Activated CD8-positive, alpha-beta memory T cell treated with anti-CD3 and anti-CD28 coated beads for 1 hour (primary cell): Measurements from ENCODE around the gene RASGEF1C.
"Not testable (repeated sequence)": the region's sequence is repeated elsewhere in the genome, so short reads cannot be mapped to it uniquely, and the experiment has no call there.

Source experiments
- DNase-seq, 2 donors: peaks; one replicate each; pipeline ENCODE4 v3.0.0-alpha.2; 2020; ENCODE audit warnings: low read depth in 1 of 2; ENCODE audit errors: extremely low read depth in 1 of 2

The RASGEF1C gene

DNA sequence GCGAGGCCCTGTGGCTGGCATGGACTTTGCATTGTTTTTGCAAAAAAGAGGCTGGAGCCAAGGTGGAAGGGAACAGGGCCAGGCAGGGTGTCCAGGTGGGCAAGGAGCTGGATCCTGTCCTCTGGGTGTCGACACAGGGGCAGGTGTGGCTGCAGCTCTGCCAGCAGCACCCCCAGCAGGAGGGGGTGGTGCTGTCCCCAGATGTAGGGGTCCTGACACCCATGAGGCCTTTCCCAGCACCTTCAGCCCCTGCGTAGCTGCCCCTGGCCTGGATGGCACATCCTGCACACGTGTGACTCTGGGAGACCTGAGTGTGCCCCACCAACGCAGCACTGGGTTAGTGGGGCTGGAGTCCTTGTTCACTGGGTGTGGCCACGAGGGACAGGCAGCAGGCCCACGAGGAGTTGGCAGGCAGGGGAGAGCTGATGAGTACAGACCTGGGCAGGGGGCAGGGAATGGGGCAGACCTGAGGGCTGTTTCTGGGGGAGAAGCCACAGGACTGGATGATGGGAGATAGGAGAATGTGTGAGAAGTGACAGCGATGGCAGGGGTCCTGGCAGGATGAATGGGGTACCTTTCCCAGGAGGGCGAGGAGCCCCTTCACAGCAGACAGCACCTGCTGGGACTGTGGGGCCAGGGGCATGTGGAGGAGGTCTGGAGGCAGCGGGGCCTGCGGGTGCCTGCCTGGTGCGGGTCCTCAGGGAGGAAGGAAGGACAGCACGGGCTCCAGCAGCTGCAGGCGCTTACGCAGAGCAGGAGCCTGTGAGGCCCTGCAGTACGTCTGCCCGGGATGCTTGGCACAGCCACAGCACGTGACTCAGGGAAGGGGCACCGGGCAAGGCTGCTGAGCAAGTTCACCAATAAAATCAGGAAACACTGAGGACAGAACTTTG lies 3.6 kb upstream of the RASGEF1C start:
- no peak for DNase-seq

GRCh38 chr5:180211761-180212035 lies 2.7 kb upstream of the RASGEF1C start:
- DNase-seq: no peak

DNA sequence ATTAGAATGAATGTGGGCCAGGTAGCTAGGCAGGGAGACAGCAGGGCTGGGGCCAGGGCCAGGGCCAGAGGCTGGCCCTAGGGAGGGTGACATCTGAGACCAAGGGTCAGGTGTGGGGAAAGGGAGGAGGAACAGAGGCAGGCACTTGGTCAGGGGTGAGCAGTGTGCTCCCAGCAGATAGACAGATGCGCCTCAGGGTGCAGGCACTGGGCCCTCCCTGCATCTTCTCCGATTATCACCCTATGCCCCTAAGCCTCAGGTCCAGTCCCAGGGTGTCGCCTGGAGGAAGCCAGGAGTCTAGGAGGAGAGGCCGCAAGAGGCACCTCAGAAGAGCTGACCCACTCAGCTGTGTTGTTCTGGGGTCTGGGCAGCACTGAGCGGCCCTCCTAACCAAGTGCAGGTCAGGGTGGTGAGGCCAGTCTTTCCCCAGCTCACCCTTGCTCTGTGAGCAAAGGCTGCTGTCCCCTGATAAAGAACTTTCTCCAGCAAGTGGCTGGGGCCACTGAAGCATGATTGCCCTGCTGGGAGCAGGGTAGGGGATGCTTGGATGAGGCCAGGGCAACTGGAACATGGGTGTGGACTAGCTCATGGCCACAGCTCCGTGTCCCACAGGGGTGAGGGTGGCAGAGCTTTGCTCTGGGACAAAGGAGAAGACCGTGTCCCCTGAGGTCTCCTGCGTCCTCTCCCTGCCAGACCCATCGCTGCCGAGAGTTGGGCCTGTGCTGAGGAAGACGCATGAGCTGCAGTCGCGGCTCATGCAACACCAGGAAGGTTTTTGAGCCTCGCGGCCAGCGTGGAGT lies 2.1 kb upstream of the RASGEF1C start:
- DNase-seq: no peak

- not testable (repeated sequence) for DNase-seq
Observed at GRCh38 chr5:180210077-180210476, 1.1 kb upstream of the RASGEF1C start.

DNA sequence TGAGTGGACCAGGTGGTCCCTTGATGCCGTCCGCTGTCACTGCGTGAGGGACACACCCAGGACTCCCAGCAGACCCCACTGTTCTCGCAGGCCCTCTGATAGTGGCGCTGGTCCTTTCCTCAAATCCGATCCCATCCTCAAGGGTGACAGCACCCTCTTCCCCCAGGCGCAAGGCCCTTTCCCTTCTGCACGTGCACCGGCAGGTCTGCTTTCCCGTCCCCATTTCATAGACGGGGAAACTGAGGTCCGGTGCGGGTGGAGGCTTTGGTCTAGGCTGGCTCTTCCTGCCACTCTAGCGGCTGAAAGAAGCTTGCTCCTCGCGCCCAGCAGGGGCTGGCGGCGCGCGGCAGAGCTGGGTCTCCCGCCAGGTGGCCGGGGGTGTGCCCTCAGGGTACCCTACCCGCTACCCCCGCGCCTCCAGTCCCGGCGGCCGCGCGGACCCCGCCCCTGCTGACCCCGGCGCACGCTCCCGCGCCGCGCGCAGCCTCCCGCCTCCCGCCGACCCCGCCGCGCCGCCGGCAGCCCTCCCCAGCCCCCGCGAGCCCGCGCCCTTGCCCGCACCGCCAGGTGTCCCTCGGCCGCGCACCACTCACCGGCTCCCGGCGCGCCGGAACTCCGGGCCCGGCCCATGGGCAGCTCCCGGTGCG lies 453 bp downstream of the RASGEF1C start:
- DNase-seq: no peak

GRCh38 chr5:180208038-180208434 lies 975 bp downstream of the RASGEF1C start:
- DNase-seq: no peak

DNA sequence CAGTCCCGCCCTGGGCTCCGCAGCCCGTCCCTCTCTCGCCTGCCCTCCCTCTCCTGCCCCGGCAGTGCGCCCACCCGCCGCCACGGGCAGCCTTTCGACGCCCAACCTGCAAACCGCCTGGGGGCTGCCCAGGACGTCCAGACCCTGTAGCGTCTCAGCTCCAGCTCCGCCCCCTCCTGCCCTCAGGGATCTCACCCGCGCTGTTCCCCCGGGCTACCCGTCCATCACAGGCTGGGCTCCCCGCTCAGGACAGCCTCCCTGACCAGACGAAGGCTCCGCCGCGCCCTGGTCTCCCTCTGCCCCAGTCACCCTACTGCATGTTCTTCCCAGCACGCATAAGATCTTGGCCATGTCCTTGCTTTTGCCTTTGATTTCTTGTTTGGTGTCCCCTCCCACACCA lies 1.4 kb downstream of the RASGEF1C start:
- DNase-seq: no peak

- DNase-seq: no peak
Observed at GRCh38 chr5:180206993-180207392, 2.0 kb downstream of the RASGEF1C start.

DNA sequence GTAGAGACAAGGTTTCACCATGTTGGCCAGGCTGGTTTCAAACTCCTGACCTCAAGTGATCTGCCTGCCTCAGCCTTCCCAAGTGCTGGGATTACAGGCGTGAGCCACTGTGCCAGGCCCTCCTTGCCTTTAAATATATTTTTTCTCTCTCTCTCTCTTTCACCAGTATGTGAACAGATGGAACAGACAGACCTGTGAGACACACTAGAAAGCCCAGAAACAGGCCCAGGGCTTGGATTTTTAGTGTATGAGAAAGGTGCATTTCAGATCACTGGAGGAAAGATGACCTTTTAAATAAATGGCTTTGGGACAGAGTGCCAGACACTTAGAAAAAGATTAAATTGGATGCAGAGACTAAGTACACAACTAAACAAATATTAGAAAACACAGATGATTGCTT lies 3.1 kb downstream of the RASGEF1C start:
- DNase-seq: no peak

DNA sequence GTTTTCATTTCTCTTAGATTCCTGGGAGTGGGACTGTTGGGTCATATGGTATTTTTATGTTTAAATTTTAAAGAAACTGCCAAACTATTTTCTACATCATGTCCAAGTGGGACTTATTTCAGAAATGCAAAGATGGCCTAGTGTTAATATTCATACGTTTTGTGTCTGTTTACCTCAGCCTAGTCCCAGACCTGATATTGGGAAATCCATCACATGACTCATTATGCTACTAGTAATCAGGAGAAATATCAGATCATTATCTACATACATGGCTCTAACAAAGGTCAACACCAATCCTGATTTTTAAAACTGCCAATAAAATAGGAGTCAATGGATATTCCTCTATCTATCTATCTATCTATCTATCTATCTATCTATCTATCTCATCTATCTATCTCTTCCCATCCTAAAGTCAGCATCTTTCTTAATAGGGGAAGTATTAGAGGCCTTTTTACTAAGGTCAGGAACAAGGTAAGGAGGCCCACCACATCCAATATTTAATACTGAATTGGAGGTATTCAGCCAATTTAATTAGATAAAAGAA lies 4.7 kb downstream of the RASGEF1C start:
- no peak for DNase-seq

DNA sequence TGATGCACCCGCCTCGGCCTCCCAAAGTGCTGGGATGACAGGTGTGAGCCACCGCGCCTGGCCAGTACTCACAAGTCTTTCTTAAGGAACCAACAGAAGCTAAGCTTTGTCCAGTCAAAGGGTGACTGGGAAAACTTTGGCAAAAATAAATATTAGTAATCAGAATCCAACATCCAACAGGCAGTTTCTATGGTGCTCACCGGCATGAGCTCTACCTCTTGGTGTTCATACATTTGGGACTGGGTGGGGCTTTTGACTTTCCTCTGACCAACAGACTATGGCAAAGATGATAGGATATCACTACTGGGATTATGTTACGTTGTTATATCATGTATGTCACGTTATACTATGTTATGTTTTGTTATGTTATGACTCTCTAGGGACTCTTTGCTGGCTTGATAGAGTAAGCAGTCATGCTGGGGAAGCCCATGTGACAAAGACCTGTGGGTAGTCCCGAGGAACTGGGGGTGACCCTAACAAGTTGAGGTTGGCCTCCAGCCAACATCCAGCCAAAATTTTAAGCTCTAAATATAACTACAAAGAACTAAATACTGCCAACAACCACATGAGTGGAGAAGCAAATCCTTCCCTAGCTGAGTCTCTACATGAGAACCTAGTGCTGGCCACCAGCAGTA lies 6.0 kb downstream of the RASGEF1C start:
- no peak for DNase-seq

DNA sequence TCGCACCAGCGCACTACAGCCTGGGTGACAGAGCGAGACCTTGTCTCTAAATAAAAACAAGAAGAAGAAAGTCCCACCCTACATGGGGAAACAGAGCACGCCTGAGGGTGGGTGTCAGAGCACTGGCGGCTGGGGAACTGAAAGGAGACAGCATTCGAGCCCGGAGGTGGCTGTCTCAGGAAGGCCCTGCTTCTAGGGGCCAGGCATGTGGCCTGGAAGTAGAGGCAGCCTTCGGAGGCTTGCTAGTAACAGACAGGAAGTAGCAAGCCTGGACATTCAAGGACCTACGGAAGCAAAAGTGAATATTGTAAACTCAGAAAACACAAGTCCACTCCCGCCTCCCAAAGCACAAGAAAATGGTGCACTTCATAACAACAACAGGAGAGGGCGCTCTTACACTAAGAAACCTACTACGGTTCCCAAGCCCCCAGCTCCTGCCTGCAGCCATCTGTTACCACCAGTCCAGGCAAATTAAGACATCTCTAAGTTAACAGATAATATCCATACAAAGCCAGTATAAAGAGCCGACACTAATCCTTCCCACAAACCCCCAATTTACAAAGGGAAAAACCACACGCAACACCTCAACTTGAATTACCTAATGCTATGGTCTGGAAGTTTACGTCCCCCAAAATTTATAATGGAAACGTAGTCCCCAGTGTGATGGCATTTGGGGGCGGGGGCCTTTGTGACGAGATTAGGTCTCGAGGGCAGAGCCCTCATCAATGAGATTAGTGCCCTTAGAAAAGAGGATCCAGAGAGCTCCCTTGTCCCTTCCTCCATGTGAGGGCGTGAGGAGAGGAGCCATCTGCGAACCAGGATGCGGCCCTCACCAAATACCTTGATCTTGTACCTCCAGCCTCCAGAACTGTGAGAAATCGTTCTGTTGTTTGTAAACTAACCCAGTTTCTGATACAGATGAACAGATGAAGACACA lies 7.7 kb downstream of the RASGEF1C start:
- DNase-seq: no peak

DNA sequence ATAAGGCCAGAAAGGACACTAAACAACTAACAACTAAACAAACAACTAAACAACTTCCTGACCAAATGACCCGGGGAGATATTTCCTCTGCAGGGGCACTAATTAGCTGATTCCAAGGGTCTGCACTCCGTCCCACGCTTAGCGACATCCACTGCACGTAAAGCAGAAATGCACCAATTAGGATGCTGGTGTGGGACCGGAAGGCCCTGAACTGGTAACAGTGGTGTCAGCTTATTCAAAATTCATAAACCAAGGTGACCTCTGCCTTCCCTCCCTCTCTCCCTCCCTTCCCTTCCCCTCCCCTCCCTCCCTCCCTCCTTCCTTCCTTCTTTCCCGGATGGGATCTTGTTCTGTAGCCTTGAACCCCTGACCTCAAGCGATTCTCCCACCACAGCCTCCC lies 9.6 kb downstream of the RASGEF1C start:
- DNase-seq: no peak

DNA sequence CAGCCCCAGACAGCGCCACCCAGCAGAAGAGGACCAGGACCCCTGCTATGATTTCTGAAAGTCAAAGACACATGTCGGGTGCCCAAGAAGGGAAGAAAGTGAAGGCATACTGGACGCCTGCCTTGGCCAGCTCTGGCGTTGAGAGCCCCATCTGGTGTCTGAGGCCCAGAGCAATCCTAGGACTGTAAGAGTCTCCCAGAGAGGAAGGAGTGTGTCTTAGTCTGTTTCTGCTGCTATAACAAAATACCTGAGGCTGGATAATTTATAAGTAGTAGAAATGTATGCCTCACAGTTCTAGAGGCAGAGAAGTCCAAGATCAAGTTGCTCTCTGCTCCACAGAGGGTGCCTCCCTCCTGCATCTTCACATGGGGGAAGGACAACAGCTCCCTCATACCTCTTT lies 10.8 kb downstream of the RASGEF1C start:
- no peak for DNase-seq

DNA sequence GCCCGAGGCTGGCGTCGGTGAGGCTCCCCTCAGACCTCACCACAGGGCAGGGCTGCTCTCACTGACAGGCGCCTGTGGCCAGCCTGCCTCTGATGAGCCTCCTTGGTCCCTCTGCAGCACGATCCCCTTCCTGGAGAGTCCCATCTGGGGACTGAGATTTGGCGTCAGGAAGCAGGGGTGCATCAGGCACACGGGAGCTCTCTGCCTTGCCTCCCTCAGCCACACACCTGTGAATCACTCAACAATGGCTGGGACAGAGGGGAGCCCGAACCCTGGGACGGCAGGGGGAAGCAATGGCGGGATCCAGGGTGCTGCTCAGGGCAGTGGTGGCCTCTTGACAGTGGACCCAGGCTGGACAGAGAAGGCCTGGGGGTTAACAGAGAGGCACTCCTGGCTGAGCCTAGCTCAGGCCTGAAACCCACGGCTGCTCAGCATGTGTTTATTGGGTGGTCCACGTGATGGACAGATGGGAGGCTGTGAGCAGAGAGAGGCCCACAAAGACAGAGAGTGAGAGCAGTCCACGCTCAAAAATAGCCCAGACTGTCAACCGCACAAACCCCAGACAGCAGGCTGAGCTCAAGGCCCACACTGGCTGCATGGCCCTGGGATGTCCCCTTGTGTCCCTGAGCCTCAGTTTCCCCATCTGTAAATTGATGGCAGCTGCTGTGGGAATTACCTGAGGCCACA lies 11.9 kb downstream of the RASGEF1C start:
- no peak for DNase-seq

GRCh38 chr5:180194410-180195345 lies 14.3 kb downstream of the RASGEF1C start:
- no peak for DNase-seq

- DNase-seq: no peak
Observed at GRCh38 chr5:180193749-180194375, 15.1 kb downstream of the RASGEF1C start.

DNA sequence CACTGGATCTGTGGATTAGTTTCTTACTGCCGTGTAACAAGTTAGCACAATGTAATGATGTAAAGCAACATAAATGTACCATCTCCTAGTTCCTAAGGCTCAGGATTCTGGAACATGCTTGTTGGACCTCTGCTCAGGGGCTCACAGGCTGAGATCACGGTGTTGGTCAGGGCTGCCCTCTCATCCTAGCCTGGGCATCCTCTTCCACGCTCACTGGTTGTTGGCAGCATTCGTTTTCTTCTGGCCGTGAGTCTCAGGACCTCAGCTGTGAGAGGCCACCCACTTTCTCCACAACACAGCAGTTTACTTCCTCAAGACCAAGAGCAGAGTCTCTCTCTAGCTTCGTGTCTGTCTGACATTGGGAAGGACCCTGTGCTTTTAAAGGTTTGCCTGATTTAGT lies 17.3 kb downstream of the RASGEF1C start:
- DNase-seq: no peak
